Measurements from ENCODE around the gene TMEM106B. TPM values are rescaled to one million over a fixed set of nuclear protein-coding genes. Genes with fewer than 3 reads are reported as not detected.
A peak's percentile ranks its signal among the peaks of the same experiment; 100 is the strongest.

TMEM106B gene
- total and polyA plus RNA-seq, 2 donors (not counting 3 experiments of a cell fraction or from before 2014, with no cell fraction given): 13.7 to 23.1 TPM

- no peaks in the 10 kb centered on the region for H4K20me1 ChIP-seq (replicated peaks; ENCODE audit: control insufficient read depth, extremely low read depth, insufficient read depth, low read length)
- no peak for FAIRE-seq
- H3K36me3 ChIP-seq (ENCODE audit: control insufficient read depth in 2 of 2, extremely low read depth in 1 of 2, insufficient read depth in 2 of 2, low read length in 2 of 2): no peaks in the 10 kb centered on the region
- no peaks in the 10 kb centered on the region for H3K9me3 ChIP-seq (replicated peaks; ENCODE audit: control insufficient read depth, insufficient read depth, low read length)
- no peak overlapping the region for H3K4me3 ChIP-seq (replicated peaks in 1 of 3; ENCODE audit: insufficient read depth in 1 of 3, low read depth in 1 of 3, low read length in 3 of 3)
- peaks cover 0 to 17% of the 10 kb centered on the region in 2 experiments for H3K27me3 ChIP-seq (ENCODE audit: control insufficient read depth in 2 of 2, insufficient read depth in 2 of 2, low read length in 2 of 2)
- ChIA-PET CTCF (no interaction called here), POLR2A (no interaction called here)
- no TSS peak for BruUV-seq (replicated peaks)
- dilution Hi-C loops (cut with MboI; ENCODE audit: extremely low pct_ligation_motif_present, low sequenced_read_pairs) (no loop called here), intact Hi-C loops (cut with micrococcal nuclease) (no loop called here)
- peaks cover 10% of the 10 kb centered on the region for H3K4me1 ChIP-seq (ENCODE audit: control insufficient read depth, extremely low read depth, insufficient read depth, low read length)
- H3K9ac ChIP-seq (replicated peaks; ENCODE audit: extremely low read depth, insufficient read depth, low read length): no peak overlapping the region
- H3K9me1 ChIP-seq (replicated peaks; ENCODE audit: control insufficient read depth, extremely low read depth, insufficient read depth, low read length): no peaks in the 10 kb centered on the region
- TF ChIP-seq GATA2 (IDR thresholded peaks at IDR 0.05; ENCODE audit: insufficient read depth, insufficient read length, low read depth, low read length) (no peak), CTCF (IDR thresholded peaks at IDR 0.05; ENCODE audit: extremely low read depth in 1 of 2, insufficient read depth in 1 of 2, low read depth in 1 of 2, low read length in 2 of 2) (no peak)
- no peak overlapping the region for H3K27ac ChIP-seq (ENCODE audit: insufficient read depth, low read depth, low read length)
- no peak overlapping the region for H2AFZ ChIP-seq (ENCODE audit: low read depth, low read length)
- H3K4me2 ChIP-seq (ENCODE audit: insufficient read depth, low read length): no peak overlapping the region
- no peak for DNase-seq (ENCODE audit: low read depth, low spot score)
- H3K79me2 ChIP-seq (ENCODE audit: control insufficient read depth, insufficient read depth, low read length): peaks cover 9% of the 10 kb centered on the region
Measured at GRCh38 chr7:12209221-12209620, 1.9 kb upstream of the TMEM106B start.

GRCh38 chr7:12210179-12211053 lies 678 bp upstream of the TMEM106B start:
- Histone ChIP-seq H3K4me3 (replicated peaks in 1 of 3; ENCODE audit: insufficient read depth in 1 of 3, low read depth in 1 of 3, low read length in 3 of 3) (peak overlapping the region; percentile 63 to 87 (median 85)), H3K27me3 (ENCODE audit: control insufficient read depth in 2 of 2, insufficient read depth in 2 of 2, low read length in 2 of 2) (peaks cover 0 to 17% of the 10 kb centered on the region in 2 experiments), H3K4me2 (ENCODE audit: insufficient read depth, low read length) (peak overlapping the region; percentile 77), H2AFZ (ENCODE audit: low read depth, low read length) (peak overlapping the region; percentile 83), H3K27ac (ENCODE audit: insufficient read depth, low read depth, low read length) (peak overlapping the region; percentile 21), H3K4me1 (ENCODE audit: control insufficient read depth, extremely low read depth, insufficient read depth, low read length) (peaks cover 10% of the 10 kb centered on the region), H3K9me1 (replicated peaks; ENCODE audit: control insufficient read depth, extremely low read depth, insufficient read depth, low read length) (no peaks in the 10 kb centered on the region), H3K79me2 (ENCODE audit: control insufficient read depth, insufficient read depth, low read length) (peaks cover 9% of the 10 kb centered on the region), H3K36me3 (ENCODE audit: control insufficient read depth in 2 of 2, extremely low read depth in 1 of 2, insufficient read depth in 2 of 2, low read length in 2 of 2) (no peaks in the 10 kb centered on the region), H3K9me3 (replicated peaks; ENCODE audit: control insufficient read depth, insufficient read depth, low read length) (no peaks in the 10 kb centered on the region), H3K9ac (replicated peaks; ENCODE audit: extremely low read depth, insufficient read depth, low read length) (peak overlapping the region; percentile 40), H4K20me1 (replicated peaks; ENCODE audit: control insufficient read depth, extremely low read depth, insufficient read depth, low read length) (no peaks in the 10 kb centered on the region)
- dilution Hi-C loops (cut with MboI; ENCODE audit: extremely low pct_ligation_motif_present, low sequenced_read_pairs) (no loop called here), intact Hi-C loops (cut with micrococcal nuclease) (loop anchor here (1.0 to 5.0 kb wide), 5 partner anchors 16 to 784 kb away; no protein-coding TSS in a partner anchor)
- TSS peak; percentile 73 for BruUV-seq (replicated peaks)
- peak; percentile 35 for TF ChIP-seq GATA2 (IDR thresholded peaks at IDR 0.05; ENCODE audit: insufficient read depth, insufficient read length, low read depth, low read length)
- TF ChIP-seq POLR2A (IDR thresholded peaks at IDR 0.05; ENCODE audit: low read depth, low read length): no peak
- no peak for TF ChIP-seq MAX (IDR thresholded peaks at IDR 0.05; ENCODE audit: insufficient read depth, insufficient read length)
- no peak for TF ChIP-seq POLR2AphosphoS5 (IDR thresholded peaks at IDR 0.05; ENCODE audit: insufficient read depth, low read depth, low read length)
- TF ChIP-seq EZH2 (IDR thresholded peaks at IDR 0.05; ENCODE audit: borderline replicate concordance, low read depth, low read length, severe bottlenecking): no peak
- no peak for TF ChIP-seq CTCF (IDR thresholded peaks at IDR 0.05; ENCODE audit: extremely low read depth in 1 of 2, insufficient read depth in 1 of 2, low read depth in 1 of 2, low read length in 2 of 2)
- peak; percentile 66 for DNase-seq (ENCODE audit: low read depth, low spot score)
- POLR2A ChIA-PET: no interaction called here
- FAIRE-seq: no peak
- CTCF ChIA-PET: interaction anchor here (0.8 to 2.5 kb wide), 6 partner anchors 11 to 781 kb away, joined by 3 to 10 read pairs (median 6); no protein-coding TSS in a partner anchor

Data from endothelial cell of umbilical vein (primary cell).